ENCODE data around the gene RNGTT. TPM values are rescaled to one million over a fixed set of nuclear protein-coding genes. Genes with fewer than 3 reads are reported as not detected.

Gene RNGTT
- total RNA-seq, 1 donor from 2014 or later, result 18.2 TPM

GRCh38 chr6:88761237-88762031 is 202.0 kb downstream of the RNGTT start:
- Histone ChIP-seq H3K27me3 (no peaks in the 10 kb centered on the region), H3K36me3 (no peaks in the 10 kb centered on the region), H3K4me1 (no peaks in the 10 kb centered on the region), H3K4me3 (no peak overlapping the region), H3K27ac (no peak overlapping the region), H3K9me3 (no peaks in the 10 kb centered on the region)
- no peak for DNase-seq (ENCODE audit: extremely low spot score in 2 of 2)
- TF ChIP-seq, protein P1, sequence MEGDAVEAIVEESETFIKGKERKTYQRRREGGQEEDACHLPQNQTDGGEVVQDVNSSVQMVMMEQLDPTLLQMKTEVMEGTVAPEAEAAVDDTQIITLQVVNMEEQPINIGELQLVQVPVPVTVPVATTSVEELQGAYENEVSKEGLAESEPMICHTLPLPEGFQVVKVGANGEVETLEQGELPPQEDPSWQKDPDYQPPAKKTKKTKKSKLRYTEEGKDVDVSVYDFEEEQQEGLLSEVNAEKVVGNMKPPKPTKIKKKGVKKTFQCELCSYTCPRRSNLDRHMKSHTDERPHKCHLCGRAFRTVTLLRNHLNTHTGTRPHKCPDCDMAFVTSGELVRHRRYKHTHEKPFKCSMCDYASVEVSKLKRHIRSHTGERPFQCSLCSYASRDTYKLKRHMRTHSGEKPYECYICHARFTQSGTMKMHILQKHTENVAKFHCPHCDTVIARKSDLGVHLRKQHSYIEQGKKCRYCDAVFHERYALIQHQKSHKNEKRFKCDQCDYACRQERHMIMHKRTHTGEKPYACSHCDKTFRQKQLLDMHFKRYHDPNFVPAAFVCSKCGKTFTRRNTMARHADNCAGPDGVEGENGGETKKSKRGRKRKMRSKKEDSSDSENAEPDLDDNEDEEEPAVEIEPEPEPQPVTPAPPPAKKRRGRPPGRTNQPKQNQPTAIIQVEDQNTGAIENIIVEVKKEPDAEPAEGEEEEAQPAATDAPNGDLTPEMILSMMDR (IDR thresholded peaks at IDR 0.05), result no peak
- TF ChIP-seq POLR2A (IDR thresholded peaks at IDR 0.05), result no peak
- no peak for TF ChIP-seq POLR2AphosphoS5 (IDR thresholded peaks at IDR 0.05; ENCODE audit: insufficient read depth in 1 of 2, low read depth in 1 of 2)
- intact Hi-C loops (cut with DNase I), result no loop called here

GRCh38 chr6:88760091-88760490 is 203.3 kb downstream of the RNGTT start:
- H3K27me3 ChIP-seq, result no peaks in the 10 kb centered on the region
- TF ChIP-seq, protein P1 (IDR thresholded peaks at IDR 0.05), result no peak
- TF ChIP-seq POLR2AphosphoS5 (IDR thresholded peaks at IDR 0.05; ENCODE audit: insufficient read depth in 1 of 2, low read depth in 1 of 2), result no peak
- TF ChIP-seq POLR2A (IDR thresholded peaks at IDR 0.05), result no peak
- H3K36me3 ChIP-seq, result no peaks in the 10 kb centered on the region
- no peak overlapping the region for H3K27ac ChIP-seq
- no peak overlapping the region for H3K4me3 ChIP-seq
- DNase-seq (ENCODE audit: extremely low spot score in 2 of 2), result no peak
- H3K4me1 ChIP-seq, result no peaks in the 10 kb centered on the region
- no peaks in the 10 kb centered on the region for H3K9me3 ChIP-seq
- intact Hi-C loops (cut with DNase I), result no loop called here

GRCh38 chr6:88750936-88751335 is 212.5 kb downstream of the RNGTT start:
- no peak for TF ChIP-seq POLR2AphosphoS5 (IDR thresholded peaks at IDR 0.05; ENCODE audit: insufficient read depth in 1 of 2, low read depth in 1 of 2)
- TF ChIP-seq, protein P1 (IDR thresholded peaks at IDR 0.05), result no peak
- TF ChIP-seq POLR2A (IDR thresholded peaks at IDR 0.05), result no peak
- no peak for DNase-seq (ENCODE audit: extremely low spot score in 2 of 2)
- H3K4me3 ChIP-seq, result no peak overlapping the region
- H3K4me1 ChIP-seq, result no peaks in the 10 kb centered on the region
- intact Hi-C loops (cut with DNase I), result no loop called here
- H3K27ac ChIP-seq, result no peak overlapping the region
- H3K9me3 ChIP-seq, result no peaks in the 10 kb centered on the region
- no peaks in the 10 kb centered on the region for H3K36me3 ChIP-seq
- H3K27me3 ChIP-seq, result no peaks in the 10 kb centered on the region

DNA sequence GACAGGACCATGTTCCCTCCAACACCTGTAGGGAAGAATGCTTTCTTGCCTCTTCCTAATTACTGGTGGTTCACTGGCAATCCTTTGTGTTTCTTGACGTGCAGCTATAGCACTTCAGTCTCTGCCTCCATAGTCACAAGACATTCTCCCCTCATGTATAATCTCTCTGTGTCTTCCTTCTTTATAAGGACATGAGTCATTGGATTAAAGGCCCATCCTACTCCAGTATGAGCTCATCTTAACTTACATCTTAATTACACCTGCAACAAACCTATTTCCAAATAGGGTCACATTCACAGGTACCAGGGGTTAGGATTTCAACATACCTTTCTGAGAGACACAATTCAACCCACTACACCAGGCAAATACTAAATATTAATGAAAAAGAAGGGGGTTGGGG is 213.6 kb downstream of the RNGTT start:
- intact Hi-C loops (cut with DNase I), result no loop called here
- H3K9me3 ChIP-seq, result no peaks in the 10 kb centered on the region
- H3K36me3 ChIP-seq, result no peaks in the 10 kb centered on the region
- TF ChIP-seq POLR2AphosphoS5 (IDR thresholded peaks at IDR 0.05; ENCODE audit: insufficient read depth in 1 of 2, low read depth in 1 of 2) (no peak), POLR2A (IDR thresholded peaks at IDR 0.05) (no peak)
- TF ChIP-seq, protein P1 (IDR thresholded peaks at IDR 0.05), result no peak
- H3K27me3 ChIP-seq, result no peaks in the 10 kb centered on the region
- no peak for DNase-seq (ENCODE audit: extremely low spot score in 2 of 2)
- H3K27ac ChIP-seq, result no peak overlapping the region
- no peaks in the 10 kb centered on the region for H3K4me1 ChIP-seq
- no peak overlapping the region for H3K4me3 ChIP-seq

GRCh38 chr6:88748141-88748540 is 215.3 kb downstream of the RNGTT start:
- Histone ChIP-seq H3K27ac (no peak overlapping the region), H3K9me3 (no peaks in the 10 kb centered on the region), H3K4me1 (no peaks in the 10 kb centered on the region), H3K27me3 (no peaks in the 10 kb centered on the region), H3K36me3 (no peaks in the 10 kb centered on the region), H3K4me3 (no peak overlapping the region)
- TF ChIP-seq POLR2A (IDR thresholded peaks at IDR 0.05) (no peak), POLR2AphosphoS5 (IDR thresholded peaks at IDR 0.05; ENCODE audit: insufficient read depth in 1 of 2, low read depth in 1 of 2) (no peak)
- TF ChIP-seq, protein P1 (IDR thresholded peaks at IDR 0.05), result no peak
- intact Hi-C loops (cut with DNase I), result no loop called here
- DNase-seq (ENCODE audit: extremely low spot score in 2 of 2), result no peak

Data from vagina (tissue), 2 donors.